Activated CD4-positive, alpha-beta T cell treated with anti-CD3 and anti-CD28 coated beads for 36 hours (primary cell): ENCODE results near the gene LY9. TPM values are rescaled to one million over a fixed set of nuclear protein-coding genes. Genes with fewer than 3 reads are reported as not detected.
A peak's percentile ranks its signal among the peaks of the same experiment; 100 is the strongest.

ENCODE experiments used
- ATAC-seq: fragments of 200-7000 bp; cut with Tn5 transposase; one replicate; pipeline ENCODE4 v1.10.0; 2021; ENCODE audit warnings: mild to moderate bottlenecking, moderate library complexity
- CTCF ChIA-PET: fragments of 350-600 bp; sonication (Branson Sonifier 250); formaldehyde crosslinking; loops from one replicate; lab custom pipeline; 2021; ENCODE audit warnings: antibody characterized with exemption; lab: Charles Lee
- POLR2A ChIA-PET: fragments of 350-600 bp; sonication (Branson Sonifier 250); formaldehyde crosslinking; loops from one replicate; lab custom pipeline; 2021; ENCODE audit warnings: antibody characterized with exemption, inconsistent platforms; lab: Charles Lee
- DNase-seq: peaks from one replicate; pipeline ENCODE4 v3.0.0-alpha.2; 2020
- H3K27ac Mint-ChIP-seq: one replicate; pipeline ENCODE4 v1.8.0; 2021; ENCODE audit warnings: mixed read lengths
- H3K27me3 Mint-ChIP-seq: one replicate; pipeline ENCODE4 v1.8.0; 2021; ENCODE audit warnings: mixed read lengths
- H3K36me3 Mint-ChIP-seq: one replicate; pipeline ENCODE4 v1.8.0; 2021; ENCODE audit warnings: low read depth, mixed read lengths
- H3K4me1 Mint-ChIP-seq: one replicate; pipeline ENCODE4 v1.8.0; 2021; ENCODE audit warnings: mixed read lengths
- H3K4me3 Mint-ChIP-seq: one replicate; pipeline ENCODE4 v1.8.0; 2021; ENCODE audit warnings: mild to moderate bottlenecking, moderate library complexity, mixed read lengths
- H3K9me3 Mint-ChIP-seq: one replicate; pipeline ENCODE4 v1.8.0; 2021; ENCODE audit warnings: low read depth, mixed read lengths
- intact Hi-C, 2 experiments: fragments of 100-400 bp; cut with DNase I in 1 of 2; cut with micrococcal nuclease in 1 of 2; formaldehyde crosslinking; loops; one replicate each; pipeline versions ENCODE4 v1.14.2 to v1.15.1; 2022 to 2024; cut with DNase I, micrococcal nuclease
- total RNA-seq, 2 experiments: library from RNA; stranded (reverse); gene quantifications; one replicate each; pipeline ENCODE4 v1.2.3, GENCODE V29; 2021

The LY9 gene
- total RNA-seq, result 10 to 100 TPM in 1 of 2 experiments, 1 to 10 TPM in 1; 10.0 to 11.0 TPM

- Mint-ChIP-seq H3K4me3 (peak within 1 kb of the TSS; percentile 78), H3K4me1 (peaks cover 61% of the 10 kb centered on the region), H3K27ac (peak within 1 kb of the TSS; percentile 95), H3K9me3 (no peaks in the 10 kb centered on the region), H3K36me3 (no peaks in the 10 kb centered on the region), H3K27me3 (no peaks in the 10 kb centered on the region)
- ATAC-seq (peak; percentile 79), DNase-seq (peak; percentile 89)
- ChIA-PET POLR2A (interaction anchor here (0.5 to 0.8 kb wide), 2 partner anchors 18 to 225 kb away, joined by 3 read pairs; partner anchors contain the start of gene F11R), CTCF (interaction anchor here (0.5 to 7.3 kb wide), 17 partner anchors 10 to 245 kb away, joined by 3 to 62 read pairs (median 5); no protein-coding TSS in a partner anchor)
- intact Hi-C loops, result loop anchor here (1.0 to 5.0 kb wide), 9 partner anchors 13 to 344 kb away; partner anchors contain the start of genes CD48 (in 1 of the 2) and SLAMF6 (in 1 of the 2)
Observed at GRCh38 chr1:160795951-160796383, at the start of gene LY9. Gene LY9, plus strand, starts transcription at chr1:160796174. Its CDS starts 14 bp downstream, at chr1:160796188.

GRCh38 chr1:160746836-160747500, 49.0 kb upstream of the LY9 start:
- Mint-ChIP-seq H3K27me3 (no peaks in the 10 kb centered on the region), H3K36me3 (peaks cover 30% of the 10 kb centered on the region), H3K4me1 (peaks cover 87% of the 10 kb centered on the region), H3K4me3 (no peak overlapping the region), H3K9me3 (no peaks in the 10 kb centered on the region), H3K27ac (no peak overlapping the region)
- ChIA-PET POLR2A (no interaction called here), CTCF (interaction anchor here (0.7 to 3.5 kb wide), 9 partner anchors 8 to 75 kb away, joined by 3 to 25 read pairs (median 4); partner anchors contain the start of gene SLAMF7)
- intact Hi-C loops, result no loop called here
- no peak for DNase-seq
- no peak for ATAC-seq

- H3K4me1 Mint-ChIP-seq, result peaks cover 87% of the 10 kb centered on the region
- POLR2A ChIA-PET, result no interaction called here
- peak overlapping the region; percentile 14 for H3K27ac Mint-ChIP-seq
- DNase-seq (no peak), ATAC-seq (no peak)
- CTCF ChIA-PET, result interaction anchor here (0.6 to 3.5 kb wide), 11 partner anchors 9 to 137 kb away, joined by 3 to 25 read pairs (median 3); partner anchors contain the start of genes ITLN1 and SLAMF7
- peaks cover 32% of the 10 kb centered on the region for H3K36me3 Mint-ChIP-seq
- no peaks in the 10 kb centered on the region for H3K9me3 Mint-ChIP-seq
- intact Hi-C loops, result no loop called here
- no peaks in the 10 kb centered on the region for H3K27me3 Mint-ChIP-seq
- H3K4me3 Mint-ChIP-seq, result no peak overlapping the region
Observed at GRCh38 chr1:160747717-160748116, 48.3 kb upstream of the LY9 start.

- ATAC-seq, result no peak
- no peaks in the 10 kb centered on the region for H3K9me3 Mint-ChIP-seq
- no peak overlapping the region for H3K4me3 Mint-ChIP-seq
- H3K4me1 Mint-ChIP-seq, result peaks cover 86% of the 10 kb centered on the region
- DNase-seq, result no peak
- CTCF ChIA-PET, result interaction anchor here (0.6 to 3.5 kb wide), 12 partner anchors 10 to 137 kb away, joined by 3 to 25 read pairs (median 4); partner anchors contain the start of genes ITLN1 and SLAMF7
- intact Hi-C loops, result no loop called here
- peak overlapping the region; percentile 53 for H3K27ac Mint-ChIP-seq
- H3K36me3 Mint-ChIP-seq, result peaks cover 32% of the 10 kb centered on the region
- POLR2A ChIA-PET, result interaction anchor here (0.5 to 0.6 kb wide), 2 partner anchors 10 to 33 kb away, joined by 3 read pairs; no protein-coding TSS in a partner anchor
- no peaks in the 10 kb centered on the region for H3K27me3 Mint-ChIP-seq
Observed at GRCh38 chr1:160748181-160748877, 47.6 kb upstream of the LY9 start.

GRCh38 chr1:160748878-160749269, 47.1 kb upstream of the LY9 start:
- intact Hi-C loops, result no loop called here
- Mint-ChIP-seq H3K27ac (peak overlapping the region; percentile 53), H3K4me3 (no peak overlapping the region), H3K9me3 (no peaks in the 10 kb centered on the region), H3K36me3 (peaks cover 33% of the 10 kb centered on the region), H3K27me3 (no peaks in the 10 kb centered on the region), H3K4me1 (peaks cover 81% of the 10 kb centered on the region)
- no peak for ATAC-seq
- CTCF ChIA-PET, result interaction anchor here (0.6 to 3.5 kb wide), 8 partner anchors 9 to 73 kb away, joined by 3 to 25 read pairs (median 4); no protein-coding TSS in a partner anchor
- no peak for DNase-seq
- POLR2A ChIA-PET, result interaction anchor here (0.5 to 0.6 kb wide), 2 partner anchors 11 to 34 kb away, joined by 3 read pairs; no protein-coding TSS in a partner anchor

- H3K27ac Mint-ChIP-seq, result peak overlapping the region; percentile 78
Observed at GRCh38 chr1:160750608-160751007, 45.4 kb upstream of the LY9 start.

GRCh38 chr1:160752406-160752805, 43.6 kb upstream of the LY9 start:
- intact Hi-C loops, result loop anchor here in 1 of 2 experiments (1.0 kb wide), 1 partner anchor 15 kb away; no protein-coding TSS in a partner anchor
- Mint-ChIP-seq H3K27me3 (no peaks in the 10 kb centered on the region), H3K27ac (peak overlapping the region; percentile 82), H3K4me1 (peaks cover 69% of the 10 kb centered on the region), H3K9me3 (no peaks in the 10 kb centered on the region), H3K36me3 (peaks cover 32% of the 10 kb centered on the region), H3K4me3 (no peak overlapping the region)
- POLR2A ChIA-PET, result no interaction called here
- no peak for DNase-seq
- CTCF ChIA-PET, result interaction anchor here (0.5 to 2.0 kb wide), 4 partner anchors 9 to 106 kb away, joined by 3 to 6 read pairs (median 3); partner anchors contain the start of gene SLAMF1
- no peak for ATAC-seq

More at GRCh38 chr1:160750608-160751007, 45.4 kb upstream of the LY9 start:
- peaks cover 32% of the 10 kb centered on the region for H3K36me3 Mint-ChIP-seq
- intact Hi-C loops, result loop anchor here in 1 of 2 experiments (2.0 kb wide), 1 partner anchor 16 kb away; no protein-coding TSS in a partner anchor
- ATAC-seq, result no peak
- ChIA-PET POLR2A (no interaction called here), CTCF (interaction anchor here (3.5 kb wide), 1 partner anchor 16 kb away, joined by 25 read pairs; no protein-coding TSS in a partner anchor)
- no peaks in the 10 kb centered on the region for H3K9me3 Mint-ChIP-seq
- H3K4me1 Mint-ChIP-seq, result peaks cover 66% of the 10 kb centered on the region
- no peaks in the 10 kb centered on the region for H3K27me3 Mint-ChIP-seq
- H3K4me3 Mint-ChIP-seq, result no peak overlapping the region
- no peak for DNase-seq

GRCh38 chr1:160752924-160753323, 43.0 kb upstream of the LY9 start:
- no peaks in the 10 kb centered on the region for H3K9me3 Mint-ChIP-seq
- no peak overlapping the region for H3K4me3 Mint-ChIP-seq
- no peak for ATAC-seq
- CTCF ChIA-PET, result interaction anchor here (0.9 to 2.0 kb wide), 3 partner anchors 9 to 24 kb away, joined by 3 to 6 read pairs (median 3); no protein-coding TSS in a partner anchor
- H3K36me3 Mint-ChIP-seq, result peaks cover 32% of the 10 kb centered on the region
- H3K4me1 Mint-ChIP-seq, result peaks cover 65% of the 10 kb centered on the region
- intact Hi-C loops, result loop anchor here in 1 of 2 experiments (1.0 kb wide), 1 partner anchor 14 kb away; no protein-coding TSS in a partner anchor
- no peak overlapping the region for H3K27ac Mint-ChIP-seq
- POLR2A ChIA-PET, result no interaction called here
- no peaks in the 10 kb centered on the region for H3K27me3 Mint-ChIP-seq
- DNase-seq, result no peak

- Mint-ChIP-seq H3K4me1 (peaks cover 58% of the 10 kb centered on the region), H3K27me3 (no peaks in the 10 kb centered on the region), H3K36me3 (peaks cover 32% of the 10 kb centered on the region), H3K4me3 (no peak overlapping the region), H3K27ac (no peak overlapping the region), H3K9me3 (no peaks in the 10 kb centered on the region)
- ChIA-PET POLR2A (no interaction called here), CTCF (interaction anchor here (2.0 kb wide), 1 partner anchor 24 kb away, joined by 6 read pairs; no protein-coding TSS in a partner anchor)
- intact Hi-C loops, result no loop called here
- ATAC-seq (no peak), DNase-seq (no peak)
Observed at GRCh38 chr1:160753594-160753993, 42.4 kb upstream of the LY9 start.

- CTCF ChIA-PET, result interaction anchor here (0.7 to 3.0 kb wide), 7 partner anchors 9 to 238 kb away, joined by 3 to 17 read pairs (median 4); partner anchors contain the start of gene SLAMF7
- intact Hi-C loops, result no loop called here
- DNase-seq (no peak), ATAC-seq (no peak)
- Mint-ChIP-seq H3K36me3 (peaks cover 28% of the 10 kb centered on the region), H3K27me3 (no peaks in the 10 kb centered on the region), H3K9me3 (no peaks in the 10 kb centered on the region), H3K4me3 (no peak overlapping the region), H3K27ac (peak overlapping the region; percentile 69), H3K4me1 (peaks cover 46% of the 10 kb centered on the region)
- POLR2A ChIA-PET, result no interaction called here
Observed at GRCh38 chr1:160755461-160755860, 40.5 kb upstream of the LY9 start.
